HepG2 (cell line): ENCODE data around the gene CIROP. TPM values are rescaled to one million over a fixed set of nuclear protein-coding genes. Genes with fewer than 3 reads are reported as not detected.

Experiments
- BHLHE40 ChIP-seq: IDR thresholded peaks from 2 replicates; pipeline ENCODE4 v1.6.1; 2011; ENCODE audit warnings: low read length, improper control_type of control experiment
- HOXA7 ChIP-seq: sonication (generic); formaldehyde crosslinking; IDR thresholded peaks from 2 replicates; pipeline ENCODE4 v1.8.1; 2022; ENCODE audit warnings: mild to moderate bottlenecking, missing genetic modification reagents, moderate library complexity
- MTA3 ChIP-seq: sonication (generic); formaldehyde crosslinking; IDR thresholded peaks from 2 replicates; pipeline ENCODE4 v1.4.0; 2020; ENCODE audit warnings: missing genetic modification reagents
- NCOA5 ChIP-seq: sonication (generic); formaldehyde crosslinking; IDR thresholded peaks from 2 replicates; pipeline ENCODE4 v1.4.0; 2020; ENCODE audit warnings: missing genetic modification reagents
- SALL1 ChIP-seq: sonication (generic); formaldehyde crosslinking; IDR thresholded peaks from 2 replicates; pipeline ENCODE4 v1.8.0; 2022; ENCODE audit warnings: mild to moderate bottlenecking, missing genetic modification reagents
- TAF15 ChIP-seq: fragments of 200-400 bp; formaldehyde crosslinking; IDR thresholded peaks from one replicate; pipeline ENCODE4 v1.6.1; 2018; ENCODE audit warnings: mild to moderate bottlenecking, low read depth, low read length; ENCODE audit not compliant: poor library complexity, severe bottlenecking
- ZBTB38 ChIP-seq: sonication (generic); formaldehyde crosslinking; IDR thresholded peaks from 2 replicates; pipeline ENCODE4 v1.5.1; 2020; ENCODE audit warnings: mild to moderate bottlenecking, missing genetic modification reagents
- ZBTB7B ChIP-seq: sonication (generic); formaldehyde crosslinking; IDR thresholded peaks from 2 replicates; pipeline ENCODE4 v1.4.0; 2020; ENCODE audit warnings: missing genetic modification reagents
- polyA plus RNA-seq, 8 experiments: library from polyadenylated mRNA; depleted of rRNA in 3 of 8; stranded (reverse) in 7 of 8; unstranded in 1 of 8; fragments of >200 nt; fragmentation: Illumina TruSeq in 4 of 8; extraction: Trizol in 4 of 8; gene quantifications; 2 replicates each; pipeline versions ENCODE4 v1.2.1 to v1.2.3, GENCODE V29; 2011 to 2016; ENCODE audit warnings: low read depth in 4 of 8, missing spikeins in 1 of 8, mixed read lengths in 1 of 8; ENCODE audit not compliant: insufficient read depth in 1 of 8
- total RNA-seq, 5 experiments: library from RNA; depleted of rRNA; stranded (reverse); fragments of >200 nt; fragmentation: Illumina TruSeq; extraction: Trizol; gene quantifications; 2 replicates each; pipeline ENCODE4 v1.2.3, GENCODE V29; 2016; ENCODE audit warnings: low read depth in 1 of 5
- TF ChIP-seq, protein P1 (sequence below): sonication (generic); formaldehyde crosslinking; IDR thresholded peaks from 2 replicates; pipeline ENCODE4 v1.8.0; 2022; ENCODE audit warnings: mild to moderate bottlenecking, missing genetic modification reagents
- TF ChIP-seq, protein P2 (sequence below): sonication (generic); formaldehyde crosslinking; conservative IDR thresholded peaks from 2 replicates; pipeline ENCODE4 v1.5.0; 2020; ENCODE audit warnings: missing genetic modification reagents
- TF ChIP-seq, protein P3 (sequence below): IDR thresholded peaks from 2 replicates; pipeline ENCODE4 v1.6.1; 2016; ENCODE audit warnings: missing compliant biosample characterization, missing genetic modification reagents, borderline replicate concordance
- TF ChIP-seq, protein P4 (sequence below): sonication (generic); formaldehyde crosslinking; IDR thresholded peaks from 2 replicates; pipeline ENCODE4 v1.4.0; 2020; ENCODE audit warnings: mild to moderate bottlenecking, missing genetic modification reagents
- TF ChIP-seq, protein P5 (sequence below): IDR thresholded peaks from 2 replicates; pipeline ENCODE4 v1.6.1; 2016
- TF ChIP-seq, protein P6 (sequence below): IDR thresholded peaks from 2 replicates; pipeline ENCODE4 v1.6.1; 2016; ENCODE audit warnings: missing biosample characterization, missing genetic modification reagents, low read depth

Gene CIROP
- total and polyA plus RNA-seq, 2 of the 13 experiments (the other 11 are each of a cell fraction or from before 2014, with no cell fraction given), result 0.07 TPM; not detected in 1

DNA sequence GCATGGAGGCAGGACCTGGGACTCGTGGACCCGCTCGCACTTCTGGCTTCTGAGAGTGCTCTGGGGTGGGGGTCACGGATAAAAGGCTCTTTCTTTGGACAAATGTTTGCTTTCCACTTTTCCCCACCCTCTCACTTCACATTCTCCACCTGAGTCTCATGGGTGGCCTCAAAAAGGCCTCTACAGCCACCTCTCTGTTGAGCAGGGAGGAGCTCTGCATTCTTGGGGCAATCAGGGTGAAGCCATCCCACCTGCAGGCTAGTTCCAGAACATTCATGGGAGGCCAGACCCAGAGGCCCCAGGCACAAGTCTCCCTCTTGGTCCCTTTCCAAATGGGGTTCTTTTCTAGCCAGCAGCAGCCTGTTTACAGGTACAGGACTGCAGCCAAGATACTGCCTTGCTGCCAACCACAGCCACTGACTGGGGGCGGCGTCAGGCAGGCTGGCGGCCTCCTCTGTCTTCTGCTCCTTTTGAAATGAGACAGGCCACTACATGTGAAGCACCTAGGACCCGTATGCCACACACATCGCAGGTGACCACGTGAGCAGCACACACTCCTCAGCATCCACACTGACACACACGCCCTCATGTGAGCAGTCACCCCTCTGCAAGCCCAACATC, 32.5 kb upstream of the CIROP start (continued):
- TF ChIP-seq, protein P1, sequence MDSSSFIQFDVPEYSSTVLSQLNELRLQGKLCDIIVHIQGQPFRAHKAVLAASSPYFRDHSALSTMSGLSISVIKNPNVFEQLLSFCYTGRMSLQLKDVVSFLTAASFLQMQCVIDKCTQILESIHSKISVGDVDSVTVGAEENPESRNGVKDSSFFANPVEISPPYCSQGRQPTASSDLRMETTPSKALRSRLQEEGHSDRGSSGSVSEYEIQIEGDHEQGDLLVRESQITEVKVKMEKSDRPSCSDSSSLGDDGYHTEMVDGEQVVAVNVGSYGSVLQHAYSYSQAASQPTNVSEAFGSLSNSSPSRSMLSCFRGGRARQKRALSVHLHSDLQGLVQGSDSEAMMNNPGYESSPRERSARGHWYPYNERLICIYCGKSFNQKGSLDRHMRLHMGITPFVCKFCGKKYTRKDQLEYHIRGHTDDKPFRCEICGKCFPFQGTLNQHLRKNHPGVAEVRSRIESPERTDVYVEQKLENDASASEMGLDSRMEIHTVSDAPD (CRISPR knock-in tag), result 0 out of 2 replicates have a peak, but pooled peaks have one; percentile 36
- TF ChIP-seq BHLHE40 (0 out of 2 replicates have a peak, but pooled peaks have one; percentile 8), SALL1 (CRISPR knock-in tag) (peak; percentile 18; the same call in 1 of the 2 replicates), NCOA5 (CRISPR knock-in tag) (no peak), MTA3 (CRISPR knock-in tag) (no peak), ZBTB38 (no peak), ZBTB7B (CRISPR knock-in tag) (0 out of 2 replicates have a peak, but pooled peaks have one; percentile 40), HOXA7 (CRISPR knock-in tag) (no peak), TAF15 (no peak)
- TF ChIP-seq, protein P2, sequence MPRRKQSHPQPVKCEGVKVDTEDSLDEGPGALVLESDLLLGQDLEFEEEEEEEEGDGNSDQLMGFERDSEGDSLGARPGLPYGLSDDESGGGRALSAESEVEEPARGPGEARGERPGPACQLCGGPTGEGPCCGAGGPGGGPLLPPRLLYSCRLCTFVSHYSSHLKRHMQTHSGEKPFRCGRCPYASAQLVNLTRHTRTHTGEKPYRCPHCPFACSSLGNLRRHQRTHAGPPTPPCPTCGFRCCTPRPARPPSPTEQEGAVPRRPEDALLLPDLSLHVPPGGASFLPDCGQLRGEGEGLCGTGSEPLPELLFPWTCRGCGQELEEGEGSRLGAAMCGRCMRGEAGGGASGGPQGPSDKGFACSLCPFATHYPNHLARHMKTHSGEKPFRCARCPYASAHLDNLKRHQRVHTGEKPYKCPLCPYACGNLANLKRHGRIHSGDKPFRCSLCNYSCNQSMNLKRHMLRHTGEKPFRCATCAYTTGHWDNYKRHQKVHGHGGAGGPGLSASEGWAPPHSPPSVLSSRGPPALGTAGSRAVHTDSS (CRISPR knock-in tag), result no peak
- TF ChIP-seq, protein P3, sequence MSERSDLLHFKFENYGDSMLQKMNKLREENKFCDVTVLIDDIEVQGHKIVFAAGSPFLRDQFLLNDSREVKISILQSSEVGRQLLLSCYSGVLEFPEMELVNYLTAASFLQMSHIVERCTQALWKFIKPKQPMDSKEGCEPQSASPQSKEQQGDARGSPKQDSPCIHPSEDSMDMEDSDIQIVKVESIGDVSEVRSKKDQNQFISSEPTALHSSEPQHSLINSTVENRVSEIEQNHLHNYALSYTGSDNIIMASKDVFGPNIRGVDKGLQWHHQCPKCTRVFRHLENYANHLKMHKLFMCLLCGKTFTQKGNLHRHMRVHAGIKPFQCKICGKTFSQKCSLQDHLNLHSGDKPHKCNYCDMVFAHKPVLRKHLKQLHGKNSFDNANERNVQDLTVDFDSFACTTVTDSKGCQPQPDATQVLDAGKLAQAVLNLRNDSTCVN (CRISPR knock-in tag), result 0 out of 2 replicates have a peak, but pooled peaks have one; percentile 15
- TF ChIP-seq, protein P4, sequence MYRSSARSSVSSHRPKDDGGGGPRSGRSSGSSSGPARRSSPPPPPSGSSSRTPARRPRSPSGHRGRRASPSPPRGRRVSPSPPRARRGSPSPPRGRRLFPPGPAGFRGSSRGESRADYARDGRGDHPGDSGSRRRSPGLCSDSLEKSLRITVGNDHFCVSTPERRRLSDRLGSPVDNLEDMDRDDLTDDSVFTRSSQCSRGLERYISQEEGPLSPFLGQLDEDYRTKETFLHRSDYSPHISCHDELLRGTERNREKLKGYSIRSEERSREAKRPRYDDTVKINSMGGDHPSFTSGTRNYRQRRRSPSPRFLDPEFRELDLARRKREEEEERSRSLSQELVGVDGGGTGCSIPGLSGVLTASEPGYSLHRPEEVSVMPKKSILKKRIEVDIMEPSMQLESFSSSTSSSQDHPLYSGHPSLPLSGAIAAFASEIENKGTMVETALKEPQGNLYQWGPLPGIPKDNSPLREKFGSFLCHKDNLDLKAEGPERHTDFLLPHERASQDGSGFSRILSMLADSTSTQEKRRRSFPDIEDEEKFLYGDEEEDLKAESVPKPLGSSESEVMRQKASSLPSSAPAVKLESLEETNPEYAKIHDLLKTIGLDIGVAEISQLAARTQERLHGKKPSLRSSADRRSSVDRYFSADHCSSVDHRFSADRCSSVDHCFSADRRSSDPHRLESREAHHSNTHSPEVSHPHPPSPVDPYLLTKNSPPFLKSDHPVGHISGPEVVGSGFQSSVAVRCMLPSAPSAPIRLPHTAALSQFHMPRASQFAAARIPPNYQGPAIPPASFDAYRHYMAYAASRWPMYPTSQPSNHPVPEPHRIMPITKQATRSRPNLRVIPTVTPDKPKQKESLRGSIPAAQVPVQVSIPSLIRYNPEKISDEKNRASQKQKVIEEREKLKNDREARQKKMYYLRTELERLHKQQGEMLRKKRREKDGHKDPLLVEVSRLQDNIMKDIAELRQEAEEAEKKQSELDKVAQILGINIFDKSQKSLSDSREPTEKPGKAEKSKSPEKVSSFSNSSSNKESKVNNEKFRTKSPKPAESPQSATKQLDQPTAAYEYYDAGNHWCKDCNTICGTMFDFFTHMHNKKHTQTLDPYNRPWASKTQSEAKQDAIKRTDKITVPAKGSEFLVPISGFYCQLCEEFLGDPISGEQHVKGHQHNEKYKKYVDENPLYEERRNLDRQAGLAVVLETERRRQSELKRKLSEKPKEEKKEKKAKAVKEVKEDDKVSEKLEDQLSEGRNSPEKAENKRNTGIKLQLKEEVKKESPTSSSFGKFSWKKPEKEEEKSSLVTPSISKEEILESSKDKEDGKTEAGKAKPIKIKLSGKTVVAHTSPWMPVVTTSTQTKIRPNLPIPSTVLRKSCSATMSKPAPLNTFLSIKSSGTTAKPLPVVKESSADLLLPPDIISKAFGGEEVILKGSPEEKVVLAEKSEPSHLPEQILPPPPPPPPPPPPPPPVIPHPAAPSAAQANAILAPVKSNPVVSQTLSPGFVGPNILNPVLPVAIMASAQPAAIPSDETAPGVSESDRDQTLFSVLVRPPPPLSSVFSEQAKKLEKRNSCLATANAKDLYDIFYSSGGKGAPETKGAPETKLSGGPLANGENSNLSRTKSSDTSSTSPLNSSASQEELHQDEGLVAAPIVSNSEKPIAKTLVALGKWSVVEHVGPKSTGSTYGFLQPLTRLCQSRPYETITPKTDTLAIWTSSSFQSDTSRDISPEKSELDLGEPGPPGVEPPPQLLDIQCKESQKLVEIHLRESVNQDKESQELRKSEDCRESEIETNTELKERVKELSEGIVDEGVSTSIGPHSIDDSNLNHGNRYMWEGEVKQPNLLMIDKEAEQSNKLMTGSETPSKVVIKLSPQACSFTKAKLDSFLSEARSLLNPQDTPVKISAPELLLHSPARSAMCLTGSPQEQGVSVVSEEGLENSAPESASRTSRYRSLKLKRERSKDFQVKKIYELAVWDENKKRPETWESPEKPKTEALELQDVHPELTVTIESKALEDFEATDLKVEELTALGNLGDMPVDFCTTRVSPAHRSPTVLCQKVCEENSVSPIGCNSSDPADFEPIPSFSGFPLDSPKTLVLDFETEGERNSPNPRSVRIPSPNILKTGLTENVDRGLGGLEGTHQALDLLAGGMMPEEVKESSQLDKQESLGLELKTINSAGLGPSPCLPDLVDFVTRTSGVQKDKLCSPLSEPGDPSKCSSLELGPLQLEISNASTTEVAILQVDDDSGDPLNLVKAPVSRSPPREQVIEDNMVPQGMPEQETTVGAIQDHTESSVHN, result no peak
- TF ChIP-seq, protein P5, sequence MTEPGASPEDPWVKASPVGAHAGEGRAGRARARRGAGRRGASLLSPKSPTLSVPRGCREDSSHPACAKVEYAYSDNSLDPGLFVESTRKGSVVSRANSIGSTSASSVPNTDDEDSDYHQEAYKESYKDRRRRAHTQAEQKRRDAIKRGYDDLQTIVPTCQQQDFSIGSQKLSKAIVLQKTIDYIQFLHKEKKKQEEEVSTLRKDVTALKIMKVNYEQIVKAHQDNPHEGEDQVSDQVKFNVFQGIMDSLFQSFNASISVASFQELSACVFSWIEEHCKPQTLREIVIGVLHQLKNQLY (CRISPR knock-in tag), result no peak
- TF ChIP-seq, protein P6, sequence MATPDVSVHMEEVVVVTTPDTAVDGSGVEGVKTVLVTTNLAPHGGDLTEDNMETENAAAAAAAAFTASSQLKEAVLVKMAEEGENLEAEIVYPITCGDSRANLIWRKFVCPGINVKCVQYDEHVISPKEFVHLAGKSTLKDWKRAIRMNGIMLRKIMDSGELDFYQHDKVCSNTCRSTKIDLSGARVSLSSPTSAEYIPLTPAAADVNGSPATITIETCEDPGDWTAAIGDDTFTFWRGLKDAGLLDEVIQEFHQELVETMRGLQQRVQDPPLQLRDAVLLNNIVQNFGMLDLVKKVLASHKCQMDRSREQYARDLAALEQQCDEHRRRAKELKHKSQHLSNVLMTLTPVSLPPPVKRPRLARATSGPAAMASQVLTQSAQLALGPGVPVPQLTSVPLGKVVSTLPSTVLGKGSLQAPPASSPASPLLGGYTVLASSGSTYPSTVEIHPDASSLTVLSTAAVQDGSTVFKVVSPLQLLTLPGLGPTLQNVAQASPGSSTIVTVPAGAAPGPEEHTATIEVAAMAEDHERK (CRISPR knock-in tag), result no peak
